Right forelimb (tissue), 1 donor: ENCODE measurements around the gene GJB1.
"Not testable (repeated sequence)": the region's sequence is repeated elsewhere in the genome, so short reads cannot be mapped to it uniquely, and the experiment has no call there.

ENCODE experiments used
- DNase-seq: peaks from one replicate; pipeline ENCODE4 v3.0.0-alpha.2; 2018

GJB1 gene

DNA sequence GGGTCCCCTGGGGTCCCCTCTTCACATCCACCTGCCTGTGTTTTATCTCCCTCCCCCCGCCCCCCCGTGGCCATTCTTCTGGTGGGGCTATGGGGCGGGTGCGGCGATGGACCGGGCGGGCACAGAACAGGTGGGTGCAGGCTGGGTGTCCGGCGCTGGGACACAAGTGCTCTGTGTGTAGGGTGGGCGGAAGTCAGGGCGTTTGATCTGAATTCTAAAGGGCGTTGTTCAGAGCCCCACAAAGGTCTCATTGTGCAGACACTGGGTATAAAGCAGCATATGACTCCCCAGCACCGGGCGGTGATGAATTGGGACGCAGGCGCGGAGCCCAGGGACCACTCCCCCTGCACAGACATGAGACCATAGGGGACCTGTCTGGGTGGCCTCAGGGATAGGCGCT lies at the start of gene GJB1:
Gene GJB1, plus strand, starts transcription at position 296 of the 400 bp plus-strand sequence. CDS start 484 bp downstream, outside the sequence.
- DNase-seq, result no peak

DNA sequence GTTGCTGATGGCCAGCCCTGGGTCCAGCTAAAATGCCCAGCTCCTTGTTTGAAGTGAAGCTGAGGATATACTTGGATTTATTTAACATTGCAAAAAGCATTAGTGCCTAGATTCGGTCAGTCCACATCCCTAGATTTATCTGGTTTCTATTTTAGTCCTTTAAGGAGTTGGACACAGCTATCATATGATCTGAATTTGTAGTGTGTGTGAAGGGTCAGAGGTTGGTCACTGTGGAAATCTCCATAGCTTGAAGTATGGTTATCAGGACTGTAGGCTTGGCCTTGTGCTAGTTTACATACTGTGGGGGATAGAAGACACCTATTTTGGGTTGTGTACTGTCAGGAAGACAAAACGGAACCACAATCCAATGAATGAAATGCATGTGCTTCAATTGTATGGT lies 49.6 kb upstream of the GJB1 start:
- no peak for DNase-seq

DNA sequence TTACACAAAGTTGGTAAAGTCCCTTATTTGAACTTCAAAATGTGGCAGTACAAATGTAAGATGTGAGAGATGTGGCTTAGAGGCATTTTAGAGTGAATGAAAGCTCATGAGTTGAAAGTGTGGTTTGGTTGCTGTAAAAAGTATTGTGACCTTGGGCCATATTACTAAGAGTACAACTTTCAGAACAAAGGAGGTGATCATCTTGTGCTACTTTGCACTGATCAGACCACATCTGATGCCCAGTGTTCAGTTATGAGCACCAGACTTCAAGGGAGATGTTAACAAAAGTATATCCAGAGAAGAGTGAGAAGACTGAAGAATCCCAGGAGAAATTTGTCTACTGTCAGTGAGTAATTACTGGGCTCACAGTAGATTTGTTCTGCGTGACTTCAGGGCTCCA lies 48.2 kb upstream of the GJB1 start:
- DNase-seq, result no peak

DNA sequence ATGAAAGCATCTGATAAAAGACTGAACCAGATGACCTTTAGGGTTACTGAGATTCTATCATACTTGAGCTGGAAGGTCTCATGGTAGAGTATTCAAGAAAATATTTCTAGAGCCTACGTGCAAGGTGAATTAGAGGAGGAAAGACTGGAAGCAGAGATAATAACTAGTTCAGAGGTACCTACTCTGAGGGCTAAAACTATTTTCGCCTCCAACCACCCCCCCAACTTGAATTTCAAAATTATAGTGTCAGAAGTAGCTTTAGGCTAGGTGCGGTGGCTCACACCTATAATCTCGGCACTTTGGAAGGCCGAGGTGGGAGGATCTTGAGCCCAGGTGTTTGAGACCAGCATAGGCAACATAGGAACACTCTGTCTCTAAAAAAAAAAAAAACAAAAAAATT lies 47.5 kb upstream of the GJB1 start:
- DNase-seq, result no peak

DNA sequence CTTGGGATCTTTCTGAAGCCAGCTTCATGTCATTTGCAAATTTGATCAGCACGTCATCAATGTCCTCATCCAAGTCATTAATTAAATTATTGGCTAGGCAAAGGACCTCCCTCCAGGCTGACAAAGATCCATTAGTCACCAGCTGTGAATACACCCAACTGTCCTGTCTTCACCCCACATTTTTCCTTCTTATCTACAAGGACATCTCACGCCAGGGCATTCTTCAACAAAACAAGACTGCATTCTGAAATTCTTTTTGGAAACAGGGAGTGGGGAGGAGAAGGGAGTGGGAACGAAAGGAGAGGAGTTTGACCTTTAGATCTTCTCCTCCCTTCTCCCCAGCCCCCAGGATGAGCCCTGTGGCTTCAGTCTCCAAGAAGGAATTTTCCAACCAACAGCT lies 45.7 kb upstream of the GJB1 start:
- no peak for DNase-seq

DNA sequence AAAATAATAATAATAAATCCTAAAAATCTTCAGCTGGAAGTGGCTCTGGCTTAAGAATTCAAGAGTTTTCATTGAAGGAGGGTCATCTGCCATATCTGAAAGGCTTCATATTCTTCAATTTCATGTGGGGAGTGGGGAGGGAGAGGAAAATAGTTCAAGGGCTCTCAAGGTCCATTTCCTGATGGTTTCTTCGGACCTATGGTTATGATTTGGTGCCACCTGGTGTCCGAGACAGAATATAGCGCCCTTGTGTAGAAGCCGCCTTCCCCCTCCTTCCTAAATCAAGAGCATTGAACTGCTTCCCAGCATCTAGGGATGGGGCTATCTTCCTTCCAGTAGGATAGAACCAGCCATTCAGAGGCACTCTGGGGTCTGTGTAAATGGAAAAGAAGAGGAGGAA lies 44.1 kb upstream of the GJB1 start:
- DNase-seq, result peak; percentile 49

DNA sequence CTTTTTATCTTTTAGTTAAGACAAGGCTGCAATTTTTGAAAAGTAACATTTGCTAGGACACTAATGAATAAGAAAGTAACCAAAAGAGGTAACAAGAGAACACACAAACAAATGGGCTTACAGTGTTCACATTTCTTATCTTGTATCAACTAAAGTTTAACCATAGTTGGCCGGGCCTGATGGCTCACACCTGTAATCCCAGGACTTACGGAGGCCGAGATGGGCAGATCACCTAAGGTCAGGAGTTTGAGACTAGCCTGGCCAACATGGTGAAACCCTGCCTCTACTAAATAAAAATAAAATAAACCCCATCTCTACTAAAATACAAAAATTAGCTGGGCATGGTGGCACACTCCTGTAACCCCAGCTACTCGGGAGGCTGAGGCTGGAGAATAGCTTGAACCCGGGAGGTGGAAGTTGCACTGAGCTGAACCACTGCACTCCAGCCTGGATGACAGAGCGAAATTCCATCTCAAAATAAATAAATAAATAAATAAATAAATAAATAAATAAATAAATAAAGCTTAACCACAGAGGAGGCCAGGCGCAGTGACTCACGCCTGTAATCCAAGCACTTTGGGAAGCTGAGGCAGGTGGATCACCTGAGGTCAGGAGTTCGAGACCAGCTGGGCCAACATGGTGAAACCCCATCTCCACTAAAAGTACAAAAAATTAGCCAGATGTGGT lies 42.3 kb upstream of the GJB1 start:
- not testable (repeated sequence) for DNase-seq

DNA sequence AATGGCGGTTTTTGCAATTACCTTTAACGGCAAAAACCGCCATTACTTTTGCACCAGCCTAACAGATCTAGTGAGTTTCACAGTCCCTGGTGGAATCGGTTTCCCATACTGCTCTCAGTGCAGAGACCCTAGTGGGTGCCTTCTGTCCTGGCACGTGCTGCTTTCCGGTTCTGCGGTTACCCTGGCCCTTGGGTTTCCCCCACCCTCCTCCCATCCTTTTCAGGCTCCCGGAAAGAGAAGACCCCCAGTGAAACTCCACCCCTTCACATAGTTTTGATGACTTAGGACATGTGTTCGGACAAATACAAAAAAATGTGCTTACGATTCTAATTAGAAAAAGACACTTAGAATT lies 41.5 kb upstream of the GJB1 start:
- DNase-seq, result peak; percentile 45

DNA sequence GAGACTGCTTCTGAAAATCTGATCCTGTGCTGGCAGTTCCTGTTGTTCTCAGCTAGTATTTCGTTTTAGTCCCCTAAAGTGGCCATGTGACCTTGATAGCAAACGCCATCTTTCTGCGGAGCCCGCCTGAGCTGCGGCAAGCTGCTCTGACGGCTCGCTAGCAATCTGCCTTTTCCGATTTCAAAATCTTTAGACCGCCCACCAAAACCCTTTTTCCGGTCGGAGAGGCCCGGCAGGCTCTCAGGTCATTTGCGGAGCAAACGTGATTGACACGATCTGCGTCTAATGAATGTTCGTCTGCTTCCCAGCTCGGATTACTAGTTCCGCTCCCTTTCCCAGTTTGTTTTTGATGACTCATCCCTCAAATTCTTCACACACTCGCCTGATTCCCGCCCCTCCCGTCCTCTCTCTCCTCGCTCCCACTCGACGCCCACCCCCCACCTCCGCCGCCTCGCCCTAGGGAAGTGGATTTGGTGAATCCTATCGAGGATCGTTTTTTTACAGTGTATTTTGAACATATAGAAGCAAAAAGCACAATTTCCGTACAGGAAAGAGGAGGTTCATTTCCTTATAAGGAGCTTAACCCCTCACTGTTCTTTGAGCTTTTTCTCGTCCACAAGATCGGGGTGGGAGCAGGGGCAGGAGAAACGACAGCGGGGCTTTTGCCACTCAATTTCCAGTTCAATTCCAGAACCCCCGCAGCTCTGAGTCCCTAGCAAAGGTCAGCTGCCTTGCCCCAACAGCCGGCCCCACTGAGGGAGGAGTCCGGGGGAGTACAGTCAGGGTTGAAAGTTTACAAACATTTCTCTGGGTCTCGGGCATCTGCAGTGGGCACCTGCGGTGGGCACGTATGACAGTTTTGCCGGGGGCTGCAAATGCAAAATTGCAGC lies 40.9 kb upstream of the GJB1 start:
- peak; percentile 82 for DNase-seq

DNA sequence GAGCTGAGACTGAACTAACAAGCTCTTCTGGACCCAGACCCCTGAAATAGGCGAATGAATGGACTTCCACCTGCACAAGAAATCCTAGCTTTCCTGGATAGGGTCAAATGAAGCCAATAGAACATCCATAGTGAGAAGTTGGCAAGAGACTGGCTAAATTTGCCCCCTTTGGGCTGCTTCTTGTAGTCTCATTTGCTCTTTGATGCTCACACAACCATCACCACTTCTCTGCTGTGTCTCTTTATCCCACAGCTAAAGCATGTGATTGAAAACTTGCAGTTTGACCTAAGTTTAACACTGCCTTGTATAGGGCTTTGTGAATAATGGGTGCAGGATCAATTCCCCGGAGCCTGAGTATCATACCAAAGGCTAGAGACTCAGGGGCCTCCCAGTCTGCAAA lies 40.2 kb upstream of the GJB1 start:
- no peak for DNase-seq

DNA sequence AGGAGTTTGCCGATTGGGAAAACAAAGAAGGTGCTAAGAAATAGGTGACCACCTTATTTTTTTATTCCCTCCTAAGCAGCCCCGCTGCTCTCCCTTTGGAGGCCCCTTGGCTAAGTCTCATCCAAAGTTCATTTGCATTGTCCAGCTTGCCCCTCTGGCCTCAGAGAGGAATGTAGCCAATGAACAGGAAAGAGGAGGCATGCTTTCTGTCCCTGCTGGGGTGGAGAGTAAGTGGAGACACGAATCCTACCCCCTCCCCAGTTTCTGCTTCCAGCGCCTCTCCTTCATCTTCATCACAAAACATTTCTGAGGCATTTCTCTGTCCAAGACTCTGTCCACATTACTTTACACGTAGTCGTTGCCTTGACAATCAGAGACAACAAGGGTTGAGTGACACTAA lies 39.7 kb upstream of the GJB1 start:
- peak; percentile 47 for DNase-seq

DNA sequence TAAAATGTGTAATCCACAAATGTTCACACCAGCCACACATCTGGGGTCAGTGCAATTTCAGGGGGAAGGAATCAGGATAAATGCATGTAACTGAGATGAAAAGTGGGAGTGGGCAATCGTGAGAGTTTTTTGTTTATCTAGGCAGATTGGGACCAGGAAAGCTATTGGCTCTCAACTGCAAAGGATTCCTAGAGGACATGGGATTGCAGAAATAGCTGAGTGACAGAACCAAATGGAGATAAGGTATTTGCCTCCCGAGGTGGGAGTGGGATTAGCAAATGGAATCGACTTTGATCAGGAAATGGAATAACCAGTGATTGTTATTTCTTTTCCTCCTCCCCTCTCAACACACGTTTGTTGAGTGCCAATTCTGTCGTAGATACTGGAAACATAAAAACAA lies 38.9 kb upstream of the GJB1 start:
- DNase-seq, result no peak

DNA sequence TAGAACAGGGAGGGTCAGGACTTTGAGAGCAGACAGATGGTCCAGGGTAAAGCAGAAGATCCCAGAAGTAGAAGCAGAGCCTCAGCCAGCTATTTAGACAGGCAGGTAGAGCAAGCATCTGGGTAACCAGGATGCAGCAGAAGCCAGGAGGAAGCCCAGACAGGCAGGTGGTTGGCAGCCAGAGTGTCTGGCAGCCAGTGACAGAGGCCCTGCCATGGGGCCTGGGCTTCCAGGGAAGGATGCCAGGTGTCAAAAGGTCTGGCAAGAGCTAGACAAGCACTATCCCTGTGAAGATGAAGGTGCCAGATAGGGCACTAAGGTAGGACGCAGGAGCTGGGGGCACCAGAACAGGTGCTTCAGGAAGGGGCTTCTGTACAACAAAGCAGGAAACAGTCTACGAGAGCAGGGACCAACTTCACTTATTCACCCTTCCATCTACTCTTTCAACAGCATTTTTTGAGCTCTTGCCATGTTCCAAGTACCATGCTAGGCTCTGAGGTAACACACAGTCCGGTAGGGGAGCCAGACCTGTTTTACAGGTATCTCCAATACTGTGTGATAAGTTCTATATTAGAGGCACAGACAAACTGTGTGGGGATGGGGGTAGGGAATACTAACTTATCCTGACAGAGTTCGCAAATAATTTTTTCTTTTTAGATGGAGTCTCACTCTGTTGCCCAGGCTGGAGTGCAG lies 38.1 kb upstream of the GJB1 start:
- no peak for DNase-seq

DNA sequence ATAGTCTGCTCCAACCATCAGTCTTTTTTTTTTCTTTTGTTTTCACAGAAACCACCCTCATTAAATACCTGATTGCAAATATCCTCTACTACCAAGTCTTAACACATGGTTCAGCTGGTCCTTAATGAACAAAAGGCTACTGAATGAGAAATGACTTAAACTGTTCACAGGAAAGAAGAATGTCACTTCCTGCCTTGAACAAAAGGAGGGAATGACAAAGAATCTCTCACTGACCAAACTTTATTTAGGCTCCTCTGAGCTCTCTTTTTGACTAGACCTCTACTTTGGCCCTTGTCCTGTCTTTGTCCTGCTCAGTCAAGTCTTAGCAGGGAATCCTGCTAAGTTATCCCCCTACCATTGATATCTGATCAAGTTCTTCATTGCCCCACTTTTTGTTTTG lies 31.8 kb upstream of the GJB1 start:
- DNase-seq, result no peak

DNA sequence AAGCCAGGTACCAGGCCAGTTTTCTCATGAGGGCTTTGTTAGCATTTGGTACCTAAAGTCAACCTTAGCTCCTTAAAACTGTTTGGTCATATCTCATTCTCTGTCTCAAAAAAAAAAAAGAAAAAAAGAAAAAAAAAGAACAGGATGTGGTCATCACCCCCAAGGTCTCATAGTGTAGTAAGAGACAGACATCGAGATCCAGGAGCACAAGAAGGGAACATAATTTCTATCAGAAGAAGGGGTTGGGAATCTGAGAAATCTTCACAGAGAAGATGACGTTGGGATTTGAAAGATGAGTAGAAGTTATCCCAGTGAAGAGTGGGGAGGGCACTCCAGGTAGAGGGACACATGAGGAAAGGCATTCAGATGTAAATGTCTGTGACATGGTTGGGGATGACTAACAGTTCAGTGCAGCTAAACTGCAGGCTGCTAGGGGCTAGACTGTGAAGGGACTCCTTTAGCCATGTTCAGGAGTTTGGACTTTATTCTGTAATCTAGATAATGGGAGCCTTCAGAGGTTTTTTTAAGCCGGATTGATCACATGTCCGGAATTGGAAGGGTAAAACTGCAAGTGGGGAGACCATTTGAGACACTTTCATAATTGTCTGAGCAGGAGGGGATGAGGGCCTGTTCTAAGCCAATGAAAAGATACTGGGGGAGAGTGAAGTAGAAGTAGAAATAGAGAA lies 26.9 kb upstream of the GJB1 start:
- no peak for DNase-seq

DNA sequence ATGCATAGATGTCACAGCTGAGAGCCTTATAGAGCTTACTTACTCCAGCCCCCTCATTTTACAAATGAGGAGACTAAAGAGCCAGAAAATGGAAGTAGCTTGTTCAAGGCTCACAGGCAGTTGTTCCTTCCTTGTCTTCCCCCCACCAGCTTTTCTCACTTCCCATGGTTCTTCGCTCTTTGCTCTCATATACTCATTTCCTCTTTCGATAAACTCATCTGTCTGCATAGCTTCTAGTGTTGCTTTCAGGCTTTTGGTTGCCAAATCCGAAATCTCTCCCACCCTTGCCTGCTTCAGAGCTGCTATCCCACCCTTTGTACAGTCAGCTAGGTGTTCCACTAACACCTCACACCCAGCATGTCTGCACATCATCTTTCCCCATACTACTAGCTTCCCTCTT lies 25.0 kb upstream of the GJB1 start:
- no peak for DNase-seq

DNA sequence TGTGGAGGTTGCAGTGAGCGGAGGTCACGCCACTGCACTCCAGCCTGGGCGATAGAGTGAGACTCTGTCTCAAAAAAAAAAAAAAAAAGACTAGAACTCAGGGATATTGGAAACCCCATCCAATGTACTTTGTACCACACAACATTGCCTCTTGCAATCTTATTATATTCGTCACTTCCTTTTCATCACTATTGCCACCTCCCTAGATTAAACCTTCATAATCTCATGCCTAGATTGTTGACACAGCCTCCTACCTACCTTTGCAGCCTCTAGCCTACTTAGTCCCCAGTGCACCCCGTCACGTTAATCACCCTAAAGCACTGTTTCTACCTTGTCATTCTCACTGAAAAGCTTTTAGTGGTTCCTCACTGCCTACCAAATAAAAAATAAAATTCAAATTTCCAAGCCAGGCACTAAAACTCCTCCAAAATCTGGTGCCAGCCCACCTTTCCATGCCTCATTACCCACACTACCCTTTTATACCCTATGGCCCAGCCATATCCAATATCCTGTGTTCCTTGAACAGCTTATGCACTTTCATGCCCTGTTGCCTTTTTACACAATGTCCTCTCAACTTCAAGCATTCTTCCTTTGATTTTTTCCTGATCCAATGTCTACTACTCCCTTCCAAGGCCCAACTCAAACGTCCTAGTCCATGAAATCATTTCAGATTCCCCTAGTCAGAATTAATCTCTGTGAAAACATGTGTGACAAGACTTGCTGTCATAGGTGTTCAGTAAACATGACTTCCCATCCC lies 23.6 kb upstream of the GJB1 start:
- DNase-seq, result no peak

DNA sequence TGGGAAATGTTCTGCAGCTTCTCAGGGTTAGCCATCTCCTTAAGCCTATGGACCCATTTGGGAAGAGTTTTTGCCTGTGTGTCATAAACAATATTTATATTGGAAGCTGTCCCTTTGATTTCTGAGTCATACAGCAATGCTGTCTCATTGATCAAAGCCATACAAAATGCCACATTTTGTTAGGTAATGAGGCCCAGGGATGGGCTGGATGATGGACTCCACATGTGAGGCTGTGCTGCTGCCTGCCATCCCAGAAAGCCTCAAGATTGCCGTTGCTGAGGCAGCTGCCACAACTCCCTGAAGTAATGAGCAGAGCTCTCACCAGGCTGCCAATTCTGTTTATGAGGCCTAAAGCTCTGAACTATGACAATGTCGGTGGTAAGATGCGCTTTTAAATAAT lies 12.2 kb upstream of the GJB1 start:
- DNase-seq, result no peak

DNA sequence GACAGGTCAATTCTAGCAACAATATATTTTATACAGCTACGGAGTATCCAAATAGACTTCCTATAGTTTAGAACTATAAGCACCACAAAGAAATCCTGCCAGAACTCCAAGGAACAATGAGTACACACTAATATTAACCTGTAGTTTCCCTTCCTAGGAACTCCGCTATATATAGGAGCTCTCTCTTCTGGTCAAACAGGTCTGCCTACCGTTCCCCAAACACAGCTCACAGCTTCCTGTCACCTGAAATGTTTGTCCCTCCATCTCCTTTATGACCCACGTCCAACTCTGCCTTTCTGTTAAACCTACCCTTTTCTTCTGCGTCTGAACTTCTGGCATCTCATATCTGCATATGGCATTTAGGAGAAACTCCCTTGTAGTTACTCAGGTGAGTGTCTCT lies 10.5 kb upstream of the GJB1 start:
- DNase-seq, result no peak

DNA sequence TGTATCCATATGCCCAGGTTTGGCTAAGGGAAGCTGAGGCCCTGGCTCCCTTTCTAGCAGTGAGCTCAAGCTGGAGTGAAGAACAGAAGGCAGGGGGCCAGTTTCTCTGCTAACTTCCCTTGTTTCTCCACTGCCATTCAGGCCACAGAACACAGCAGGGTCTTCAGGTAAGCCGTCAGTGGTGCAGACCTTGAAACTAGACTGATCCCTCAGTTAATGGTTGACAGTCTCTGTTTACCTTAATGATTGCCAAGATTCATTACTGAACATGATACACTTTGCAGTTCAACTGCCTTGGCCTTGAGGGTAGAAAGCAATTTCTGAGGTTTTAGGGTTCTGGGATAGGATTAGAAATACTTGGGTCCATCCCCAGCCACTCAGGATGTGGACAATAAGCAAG lies 8.9 kb upstream of the GJB1 start:
- no peak for DNase-seq

DNA sequence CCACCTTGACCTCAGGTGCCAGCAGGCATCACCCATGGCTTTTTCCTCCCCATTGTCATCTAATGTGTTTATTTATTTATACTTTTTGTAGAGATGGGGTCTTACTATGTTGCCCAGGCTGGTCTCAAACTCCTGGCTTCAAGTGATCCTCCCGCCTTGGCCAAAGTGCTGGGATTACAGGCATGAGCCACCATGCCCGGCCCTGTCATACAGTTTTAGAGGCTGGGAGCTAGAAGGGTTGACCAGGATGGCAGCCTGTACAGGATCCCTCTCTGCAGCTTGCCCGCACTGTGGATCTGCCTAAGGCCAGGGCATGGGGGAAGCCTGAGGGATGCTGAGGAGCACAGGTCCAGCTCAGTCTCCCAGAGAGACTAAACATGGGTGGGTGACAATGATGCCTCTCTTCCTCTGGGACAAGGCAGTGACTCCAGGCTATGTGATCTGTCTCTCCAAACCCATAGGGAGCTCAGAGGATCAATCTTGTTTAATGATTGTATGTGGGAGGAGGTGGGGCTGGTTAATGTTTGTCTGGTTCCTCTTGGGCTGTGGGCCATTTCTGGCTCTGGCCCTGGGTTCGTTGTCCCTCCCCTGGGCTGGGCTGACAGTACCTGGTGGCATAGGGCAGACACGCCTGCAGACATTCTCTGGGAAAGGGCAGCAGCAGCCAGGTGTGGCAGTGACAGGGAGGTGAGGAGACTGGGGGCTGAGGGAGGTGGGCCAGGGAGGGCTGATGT lies 8.3 kb upstream of the GJB1 start:
- DNase-seq, result no peak
